GM04503 (cell line): ENCODE measurements around the gene C22orf31.
A peak's percentile ranks its signal among the peaks of the same experiment; 100 is the strongest.
"Not testable (repeated sequence)": the region's sequence is repeated elsewhere in the genome, so short reads cannot be mapped to it uniquely, and the experiment has no call there.

ENCODE experiments used
- DNase-seq: peaks from one replicate; pipeline ENCODE4 v3.0.0-alpha.2; 2012; ENCODE audit warnings: low read depth

The C22orf31 gene

GRCh38 chr22:29055192-29055830 lies 6.3 kb downstream of the C22orf31 start:
- DNase-seq: no peak

GRCh38 chr22:29054251-29054767 lies 7.3 kb downstream of the C22orf31 start:
- DNase-seq: no peak

- no peak for DNase-seq
Observed at GRCh38 chr22:29053048-29053702, 8.5 kb downstream of the C22orf31 start.

GRCh38 chr22:29050457-29050856 lies 11.2 kb downstream of the C22orf31 start:
- DNase-seq: no peak

- no peak for DNase-seq
Observed at GRCh38 chr22:29049655-29050263, 11.9 kb downstream of the C22orf31 start.

GRCh38 chr22:29048822-29049654 lies 12.6 kb downstream of the C22orf31 start:
- DNase-seq: no peak

GRCh38 chr22:29044657-29045176 lies 16.9 kb downstream of the C22orf31 start:
- no peak for DNase-seq

- no peak for DNase-seq
Observed at GRCh38 chr22:29043906-29044575, 17.6 kb downstream of the C22orf31 start.

GRCh38 chr22:29041408-29041807 lies 20.2 kb downstream of the C22orf31 start:
- DNase-seq: no peak

GRCh38 chr22:29040385-29041275 lies 21.0 kb downstream of the C22orf31 start:
- DNase-seq: peak; percentile 66

- DNase-seq: not testable (repeated sequence)
Observed at GRCh38 chr22:29039684-29040083, 21.9 kb downstream of the C22orf31 start.

- no peak for DNase-seq
Observed at GRCh38 chr22:29039148-29039547, 22.5 kb downstream of the C22orf31 start.

- no peak for DNase-seq
Observed at GRCh38 chr22:29037340-29037932, 24.2 kb downstream of the C22orf31 start.

- DNase-seq: no peak
Observed at GRCh38 chr22:29032584-29032983, 29.0 kb downstream of the C22orf31 start.

GRCh38 chr22:29032014-29032475 lies 29.6 kb downstream of the C22orf31 start:
- no peak for DNase-seq

- peak; percentile 78 for DNase-seq
Observed at GRCh38 chr22:29031227-29032011, 30.2 kb downstream of the C22orf31 start.

- DNase-seq: no peak
Observed at GRCh38 chr22:29030618-29031226, 30.9 kb downstream of the C22orf31 start.

GRCh38 chr22:29030016-29030617 lies 31.5 kb downstream of the C22orf31 start:
- no peak for DNase-seq
